Activated naive CD4-positive, alpha-beta T cell treated with anti-CD3 and anti-CD28 coated beads, Interleukin-2, amount 50 U/mL, for 16 hours (primary cell): ENCODE results near the gene CHID1.
A peak's percentile ranks its signal among the peaks of the same experiment; 100 is the strongest.

ENCODE experiments used
- DNase-seq: peaks from one replicate; pipeline ENCODE4 v3.0.0-alpha.2; 2020

Gene CHID1

GRCh38 chr11:932435-932834 lies 21.8 kb upstream of the CHID1 start:
- no peak for DNase-seq

GRCh38 chr11:931385-931784 lies 20.8 kb upstream of the CHID1 start:
- no peak for DNase-seq

- DNase-seq = no peak
Measured at GRCh38 chr11:929405-929804, 18.8 kb upstream of the CHID1 start.

- DNase-seq = no peak
Measured at GRCh38 chr11:928786-929185, 18.2 kb upstream of the CHID1 start.

- DNase-seq = no peak
Measured at GRCh38 chr11:927871-928270, 17.3 kb upstream of the CHID1 start.

GRCh38 chr11:926341-926916 lies 15.8 kb upstream of the CHID1 start:
- DNase-seq = no peak

- DNase-seq = peak; percentile 95
Measured at GRCh38 chr11:925496-926301, 15.1 kb upstream of the CHID1 start, which contains the start of gene AP2A2. TSS of gene AP2A2 (plus strand) at chr11:925870. CDS start at chr11:926022, 152 bp downstream.

GRCh38 chr11:925158-925495 lies 14.5 kb upstream of the CHID1 start:
- no peak for DNase-seq

- DNase-seq = no peak
Measured at GRCh38 chr11:924406-925157, 14.0 kb upstream of the CHID1 start.

- DNase-seq = no peak
Measured at GRCh38 chr11:923691-924405, 13.2 kb upstream of the CHID1 start.

- no peak for DNase-seq
Measured at GRCh38 chr11:921921-922678, 11.5 kb upstream of the CHID1 start.

GRCh38 chr11:917426-917825 lies 6.8 kb upstream of the CHID1 start:
- DNase-seq = no peak

GRCh38 chr11:914747-915501 lies 4.3 kb upstream of the CHID1 start:
- no peak for DNase-seq

- no peak for DNase-seq
Measured at GRCh38 chr11:914204-914603, 3.6 kb upstream of the CHID1 start.

- no peak for DNase-seq
Measured at GRCh38 chr11:913043-913442, 2.4 kb upstream of the CHID1 start.

GRCh38 chr11:912266-912665 lies 1.7 kb upstream of the CHID1 start:
- no peak for DNase-seq

GRCh38 chr11:911890-912219 lies 1.2 kb upstream of the CHID1 start:
- no peak for DNase-seq

GRCh38 chr11:911031-911889 lies 650 bp upstream of the CHID1 start:
- peak; percentile 51 for DNase-seq

- no peak for DNase-seq
Measured at GRCh38 chr11:910044-910588, 494 bp downstream of the CHID1 start.

- no peak for DNase-seq
Measured at GRCh38 chr11:909406-909805, 1.2 kb downstream of the CHID1 start.

- no peak for DNase-seq
Measured at GRCh38 chr11:908273-908672, 2.3 kb downstream of the CHID1 start.
